Left ventricle myocardium inferior (tissue), 1 donor: ENCODE data around the gene TFEB. TPM values are rescaled to one million over a fixed set of nuclear protein-coding genes. Genes with fewer than 3 reads are reported as not detected.

Source experiments
- DNase-seq: peaks from one replicate; pipeline ENCODE4 v3.0.0-alpha.2; 2020
- H3K27ac ChIP-seq: fragments of 200-600 bp; replicated peaks from 2 replicates; pipeline ENCODE4 v1.8.0; 2021
- H3K27me3 ChIP-seq: fragments of 200-600 bp; 2 replicates; pipeline ENCODE4 v1.8.0; 2021; ENCODE audit warnings: low read depth
- H3K36me3 ChIP-seq: fragments of 200-600 bp; 2 replicates; pipeline ENCODE4 v1.8.0; 2021
- H3K4me1 ChIP-seq: fragments of 200-600 bp; 2 replicates; pipeline ENCODE4 v1.8.0; 2021
- H3K4me3 ChIP-seq: fragments of 200-600 bp; 2 replicates; pipeline ENCODE4 v1.8.0; 2021; ENCODE audit warnings: mild to moderate bottlenecking, moderate library complexity
- H3K9me3 ChIP-seq: fragments of 200-600 bp; replicated peaks from 2 replicates; pipeline ENCODE4 v1.8.0; 2021
- intact Hi-C: fragments of 100-400 bp; cut with micrococcal nuclease; formaldehyde crosslinking; loops from one replicate; pipeline ENCODE4 v1.11.0; 2022
- total RNA-seq: library from RNA; stranded (reverse); fragmentation: NEBNext Ultra II Directional; extraction: Animal tissue kit (Norgen Biotek cat#: 25700); gene quantifications from one replicate; pipeline ENCODE4 v1.2.1, GENCODE V29; 2021
- TF ChIP-seq, protein P1 (sequence below): fragments of 200-600 bp; IDR thresholded peaks from 2 replicates; pipeline ENCODE4 v1.8.0; 2021; ENCODE audit warnings: antibody characterized with exemption, mild to moderate bottlenecking, borderline replicate concordance
- donor health status: DM: no; HTN: yes; CAD: no; lungs with severe emphysema.

The TFEB gene
- total RNA-seq, 1 donor from 2014 or later, result 39.9 TPM

- TF ChIP-seq, protein P1, sequence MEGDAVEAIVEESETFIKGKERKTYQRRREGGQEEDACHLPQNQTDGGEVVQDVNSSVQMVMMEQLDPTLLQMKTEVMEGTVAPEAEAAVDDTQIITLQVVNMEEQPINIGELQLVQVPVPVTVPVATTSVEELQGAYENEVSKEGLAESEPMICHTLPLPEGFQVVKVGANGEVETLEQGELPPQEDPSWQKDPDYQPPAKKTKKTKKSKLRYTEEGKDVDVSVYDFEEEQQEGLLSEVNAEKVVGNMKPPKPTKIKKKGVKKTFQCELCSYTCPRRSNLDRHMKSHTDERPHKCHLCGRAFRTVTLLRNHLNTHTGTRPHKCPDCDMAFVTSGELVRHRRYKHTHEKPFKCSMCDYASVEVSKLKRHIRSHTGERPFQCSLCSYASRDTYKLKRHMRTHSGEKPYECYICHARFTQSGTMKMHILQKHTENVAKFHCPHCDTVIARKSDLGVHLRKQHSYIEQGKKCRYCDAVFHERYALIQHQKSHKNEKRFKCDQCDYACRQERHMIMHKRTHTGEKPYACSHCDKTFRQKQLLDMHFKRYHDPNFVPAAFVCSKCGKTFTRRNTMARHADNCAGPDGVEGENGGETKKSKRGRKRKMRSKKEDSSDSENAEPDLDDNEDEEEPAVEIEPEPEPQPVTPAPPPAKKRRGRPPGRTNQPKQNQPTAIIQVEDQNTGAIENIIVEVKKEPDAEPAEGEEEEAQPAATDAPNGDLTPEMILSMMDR, result no peak
- Histone ChIP-seq H3K27me3 (no peaks in the 10 kb centered on the region), H3K27ac (no peak overlapping the region), H3K36me3 (no peaks in the 10 kb centered on the region), H3K9me3 (no peaks in the 10 kb centered on the region), H3K4me1 (no peaks in the 10 kb centered on the region), H3K4me3 (no peak overlapping the region)
- no peak for DNase-seq
- intact Hi-C loops, result no loop called here
Observed at GRCh38 chr6:41750374-41750773, 15.0 kb upstream of the TFEB start.

DNA sequence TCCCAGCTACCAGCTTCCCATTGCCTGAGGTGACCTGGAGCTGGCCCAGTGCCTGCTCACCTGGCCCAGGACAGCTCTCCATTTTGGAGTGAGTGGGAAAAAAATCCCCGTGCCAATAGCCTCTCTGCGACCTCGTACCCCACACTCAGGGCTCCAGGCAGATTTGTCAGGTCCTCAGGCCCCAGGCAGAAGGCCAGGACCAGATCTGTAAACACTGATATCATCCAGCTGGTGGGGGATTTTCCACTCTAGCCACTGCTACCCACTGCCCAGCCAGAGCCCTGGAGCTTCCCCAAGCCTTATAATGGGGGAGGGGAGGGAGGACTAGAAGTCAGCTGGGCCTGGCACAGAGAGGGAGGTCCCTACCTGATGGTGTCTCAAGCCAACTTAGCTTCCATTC is 13.1 kb upstream of the TFEB start:
- Histone ChIP-seq H3K27ac (no peak overlapping the region), H3K4me3 (no peak overlapping the region), H3K9me3 (no peaks in the 10 kb centered on the region), H3K4me1 (no peaks in the 10 kb centered on the region), H3K27me3 (no peaks in the 10 kb centered on the region), H3K36me3 (no peaks in the 10 kb centered on the region)
- TF ChIP-seq, protein P1, result no peak
- intact Hi-C loops, result no loop called here
- DNase-seq, result no peak

- no peaks in the 10 kb centered on the region for H3K9me3 ChIP-seq
- DNase-seq, result no peak
- TF ChIP-seq, protein P1, result no peak
- H3K36me3 ChIP-seq, result no peaks in the 10 kb centered on the region
- no peak overlapping the region for H3K27ac ChIP-seq
- no peak overlapping the region for H3K4me3 ChIP-seq
- H3K27me3 ChIP-seq, result no peaks in the 10 kb centered on the region
- H3K4me1 ChIP-seq, result no peaks in the 10 kb centered on the region
- intact Hi-C loops, result no loop called here
Observed at GRCh38 chr6:41748102-41748477, 12.7 kb upstream of the TFEB start.

GRCh38 chr6:41747256-41748101 is 12.1 kb upstream of the TFEB start, which contains the start of gene PGC:
TSS of gene PGC (minus strand) at chr6:41747397. CDS start at chr6:41747334, 63 bp downstream.
- Histone ChIP-seq H3K27me3 (no peaks in the 10 kb centered on the region), H3K9me3 (no peaks in the 10 kb centered on the region), H3K36me3 (no peaks in the 10 kb centered on the region), H3K4me1 (no peaks in the 10 kb centered on the region), H3K27ac (no peak within 1 kb of the TSS), H3K4me3 (no peak within 1 kb of the TSS)
- TF ChIP-seq, protein P1, result no peak
- intact Hi-C loops, result no loop called here
- DNase-seq, result no peak

DNA sequence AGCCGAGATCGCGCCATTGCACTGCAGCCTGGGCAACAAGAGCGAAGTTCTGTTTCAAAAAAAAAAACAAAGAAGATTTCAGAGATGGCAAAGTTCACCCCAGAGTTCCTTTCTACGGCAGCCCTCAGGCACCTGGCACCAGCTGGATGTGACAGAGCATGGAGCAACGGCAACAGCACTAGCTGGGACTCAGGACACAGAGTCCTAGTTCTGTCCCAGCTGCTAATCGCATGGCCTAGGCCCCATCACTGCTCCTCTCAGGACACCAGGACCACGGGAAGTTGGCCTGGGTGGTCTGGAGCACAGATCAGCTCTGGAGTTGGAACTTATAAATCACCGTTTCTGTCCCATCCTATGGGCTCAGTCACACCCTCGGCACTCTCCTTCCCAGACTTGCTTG is 10.7 kb upstream of the TFEB start:
- no peaks in the 10 kb centered on the region for H3K9me3 ChIP-seq
- no peaks in the 10 kb centered on the region for H3K27me3 ChIP-seq
- no peaks in the 10 kb centered on the region for H3K4me1 ChIP-seq
- DNase-seq, result no peak
- H3K4me3 ChIP-seq, result no peak overlapping the region
- no peak overlapping the region for H3K27ac ChIP-seq
- TF ChIP-seq, protein P1, result no peak
- H3K36me3 ChIP-seq, result no peaks in the 10 kb centered on the region
- intact Hi-C loops, result no loop called here
